IMR-90 (cell line): Measurements from ENCODE around the gene THUMPD2.

Experiments used
- FOS ChIP-seq: fragments of 150-350 bp; IDR thresholded peaks from 2 replicates; pipeline ENCODE4 v1.6.1; 2016; ENCODE audit warnings: low read depth, low read length
- POLR2A ChIP-seq: IDR thresholded peaks from 2 replicates; pipeline ENCODE4 v1.6.1; 2012; ENCODE audit warnings: mild to moderate bottlenecking, low read depth, low read length
- RAD21 ChIP-seq: IDR thresholded peaks from 2 replicates; pipeline ENCODE4 v1.6.1; 2012; ENCODE audit warnings: low read length, improper control_type of control experiment
- TF ChIP-seq, protein P1 (sequence below): conservative IDR thresholded peaks from 2 replicates; pipeline ENCODE4 v1.5.1; 2012; ENCODE audit warnings: mild to moderate bottlenecking, low read depth, low read length, improper control_type of control experiment

DNA sequence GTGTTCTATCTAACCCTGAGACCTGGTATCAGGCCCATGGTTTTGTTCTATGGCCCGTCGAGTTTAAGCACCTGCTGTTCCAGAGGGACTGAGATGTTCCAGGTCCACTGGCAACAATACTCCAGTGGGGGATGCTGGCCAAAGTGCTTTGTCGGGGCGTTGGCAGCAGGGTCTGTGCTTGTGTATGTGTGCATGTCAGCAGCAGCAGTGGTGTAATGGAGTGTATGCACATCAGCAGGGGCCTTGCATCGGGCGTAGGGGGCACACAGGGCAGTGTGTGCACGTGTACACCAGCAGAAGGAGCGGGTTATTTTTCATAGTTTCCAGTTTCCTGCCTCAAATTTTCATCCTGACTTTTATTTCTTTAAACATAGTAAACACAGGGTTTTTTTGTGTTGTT lies 37.8 kb upstream of the THUMPD2 start:
- no peak for TF ChIP-seq POLR2A
- TF ChIP-seq, protein P1, sequence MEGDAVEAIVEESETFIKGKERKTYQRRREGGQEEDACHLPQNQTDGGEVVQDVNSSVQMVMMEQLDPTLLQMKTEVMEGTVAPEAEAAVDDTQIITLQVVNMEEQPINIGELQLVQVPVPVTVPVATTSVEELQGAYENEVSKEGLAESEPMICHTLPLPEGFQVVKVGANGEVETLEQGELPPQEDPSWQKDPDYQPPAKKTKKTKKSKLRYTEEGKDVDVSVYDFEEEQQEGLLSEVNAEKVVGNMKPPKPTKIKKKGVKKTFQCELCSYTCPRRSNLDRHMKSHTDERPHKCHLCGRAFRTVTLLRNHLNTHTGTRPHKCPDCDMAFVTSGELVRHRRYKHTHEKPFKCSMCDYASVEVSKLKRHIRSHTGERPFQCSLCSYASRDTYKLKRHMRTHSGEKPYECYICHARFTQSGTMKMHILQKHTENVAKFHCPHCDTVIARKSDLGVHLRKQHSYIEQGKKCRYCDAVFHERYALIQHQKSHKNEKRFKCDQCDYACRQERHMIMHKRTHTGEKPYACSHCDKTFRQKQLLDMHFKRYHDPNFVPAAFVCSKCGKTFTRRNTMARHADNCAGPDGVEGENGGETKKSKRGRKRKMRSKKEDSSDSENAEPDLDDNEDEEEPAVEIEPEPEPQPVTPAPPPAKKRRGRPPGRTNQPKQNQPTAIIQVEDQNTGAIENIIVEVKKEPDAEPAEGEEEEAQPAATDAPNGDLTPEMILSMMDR, result no peak
- TF ChIP-seq RAD21, result no peak
- no peak for TF ChIP-seq FOS
